ENCODE data around the gene WDR36. TPM values are rescaled to one million over a fixed set of nuclear protein-coding genes. Genes with fewer than 3 reads are reported as not detected.

Gene WDR36
- total and polyA plus RNA-seq, 10 of the 15 experiments (the other 5 are each of a cell fraction or from before 2014, with no cell fraction given), result 13.3 to 61.8 (median 47.0) TPM

GRCh38 chr5:111144352-111144930 is 52.3 kb downstream of the WDR36 start (continued):
- no peak for TF ChIP-seq ZBTB40 (IDR thresholded peaks at IDR 0.05; ENCODE audit: borderline replicate concordance)
- TF ChIP-seq ASH2L (IDR thresholded peaks at IDR 0.05; ENCODE audit: borderline replicate concordance, low read depth), result no peak
- no peak for TF ChIP-seq RAD51 (IDR thresholded peaks at IDR 0.05)
- no peak for TF ChIP-seq REST (IDR thresholded peaks at IDR 0.05; ENCODE audit: low read depth, low read length)
- no peak for TF ChIP-seq IRF5 (IDR thresholded peaks at IDR 0.05; ENCODE audit: borderline replicate concordance)
- TF ChIP-seq ZNF274 (IDR thresholded peaks at IDR 0.05; ENCODE audit: insufficient read depth, insufficient read length), result no peak
- no peak for TF ChIP-seq MXI1 (IDR thresholded peaks at IDR 0.05; ENCODE audit: low read depth, low read length)
- no peak for TF ChIP-seq BCL3 (IDR thresholded peaks at IDR 0.05; ENCODE audit: borderline replicate concordance, insufficient read depth, low read depth, low read length, poor library complexity, severe bottlenecking)
- TF ChIP-seq SMC3 (IDR thresholded peaks at IDR 0.05; ENCODE audit: borderline replicate concordance, low read length), result no peak
- peak; percentile 39 for TF ChIP-seq RUNX3 (IDR thresholded peaks at IDR 0.05; ENCODE audit: low read length)
- no peak for TF ChIP-seq STAT3 (IDR thresholded peaks at IDR 0.05; ENCODE audit: low read depth, low read length)
- no peak for TF ChIP-seq POLR2AphosphoS5 (IDR thresholded peaks at IDR 0.05; ENCODE audit: low read length)
- no peak for TF ChIP-seq ZBED1 (IDR thresholded peaks at IDR 0.05; ENCODE audit: borderline replicate concordance)
- no peak for TF ChIP-seq SMARCA5 (IDR thresholded peaks at IDR 0.05)
- 0 out of 2 replicates have a peak, but pooled peaks have one; percentile 23 for TF ChIP-seq CBX5 (IDR thresholded peaks at IDR 0.05; ENCODE audit: low read depth)
- peak; percentile 69 for TF ChIP-seq NFIC (IDR thresholded peaks at IDR 0.05; ENCODE audit: low read depth, low read length)
- no peak for TF ChIP-seq E2F4 (IDR thresholded peaks at IDR 0.05; ENCODE audit: low read depth, low read length)
- TF ChIP-seq ZNF622 (IDR thresholded peaks at IDR 0.05), result no peak
- TF ChIP-seq SREBF1 (IDR thresholded peaks at IDR 0.05; ENCODE audit: low read length), result no peak
- TF ChIP-seq SMAD1 (IDR thresholded peaks at IDR 0.05; ENCODE audit: low read depth, partially characterized antibody), result no peak

All from GM12878 (cell line).